Measurements from ENCODE around the gene NAA25. TPM values are rescaled to one million over a fixed set of nuclear protein-coding genes. Genes with fewer than 3 reads are reported as not detected.
"Not testable (repeated sequence)": the region's sequence is repeated elsewhere in the genome, so short reads cannot be mapped to it uniquely, and the experiment has no call there.

NAA25 gene
- total RNA-seq, 1 donor from 2014 or later, result 22.9 TPM

GRCh38 chr12:111997300-111997699 lies 111.3 kb downstream of the NAA25 start:
- Histone ChIP-seq H3K36me3 (ENCODE audit: control insufficient read depth, insufficient read depth, low read length) (no peaks in the 10 kb centered on the region), H3K4me3 (ENCODE audit: low read depth, low read length) (no peak overlapping the region), H3K27me3 (ENCODE audit: control insufficient read depth, insufficient read depth, low read length) (no peaks in the 10 kb centered on the region)
- DNase-seq (ENCODE audit: low read depth) (no peak), FAIRE-seq (no peak)
- no peak for TF ChIP-seq CTCF (IDR thresholded peaks at IDR 0.05; ENCODE audit: insufficient read depth, low read length, severe bottlenecking)

- H3K4me3 ChIP-seq (ENCODE audit: low read depth, low read length), result no peak overlapping the region
- DNase-seq (ENCODE audit: low read depth) (no peak), FAIRE-seq (no peak)
- H3K36me3 ChIP-seq (ENCODE audit: control insufficient read depth, insufficient read depth, low read length), result no peaks in the 10 kb centered on the region
- TF ChIP-seq CTCF (IDR thresholded peaks at IDR 0.05; ENCODE audit: insufficient read depth, low read length, severe bottlenecking), result no peak
- no peaks in the 10 kb centered on the region for H3K27me3 ChIP-seq (ENCODE audit: control insufficient read depth, insufficient read depth, low read length)
These were observed 112.7 kb downstream of the NAA25 start for GRCh38 chr12:111995782-111996480.

GRCh38 chr12:111994211-111995111 lies 114.1 kb downstream of the NAA25 start:
- H3K36me3 ChIP-seq (ENCODE audit: control insufficient read depth, insufficient read depth, low read length); FAIRE-seq; H3K27me3 ChIP-seq (ENCODE audit: control insufficient read depth, insufficient read depth, low read length): not testable (repeated sequence)
- peak; percentile 43 for DNase-seq (ENCODE audit: low read depth)
- H3K4me3 ChIP-seq (ENCODE audit: low read depth, low read length), result peak overlapping the region; percentile 4

- Histone ChIP-seq H3K4me3 (ENCODE audit: low read depth, low read length) (no peak overlapping the region), H3K36me3 (ENCODE audit: control insufficient read depth, insufficient read depth, low read length) (no peaks in the 10 kb centered on the region), H3K27me3 (ENCODE audit: control insufficient read depth, insufficient read depth, low read length) (no peaks in the 10 kb centered on the region)
- DNase-seq (ENCODE audit: low read depth) (no peak), FAIRE-seq (no peak)
- TF ChIP-seq CTCF (IDR thresholded peaks at IDR 0.05; ENCODE audit: insufficient read depth, low read length, severe bottlenecking), result no peak
These were observed 115.1 kb downstream of the NAA25 start for GRCh38 chr12:111993292-111994150.

- TF ChIP-seq CTCF (IDR thresholded peaks at IDR 0.05; ENCODE audit: insufficient read depth, low read length, severe bottlenecking), result no peak
- Histone ChIP-seq H3K36me3 (ENCODE audit: control insufficient read depth, insufficient read depth, low read length) (no peaks in the 10 kb centered on the region), H3K4me3 (ENCODE audit: low read depth, low read length) (no peak overlapping the region), H3K27me3 (ENCODE audit: control insufficient read depth, insufficient read depth, low read length) (no peaks in the 10 kb centered on the region)
- FAIRE-seq (no peak), DNase-seq (ENCODE audit: low read depth) (no peak)
These were observed 116.1 kb downstream of the NAA25 start for GRCh38 chr12:111992464-111992863.
